Right atrium auricular region (tissue), 2 donors: ENCODE measurements around the gene MPHOSPH8. TPM values are rescaled to one million over a fixed set of nuclear protein-coding genes. Genes with fewer than 3 reads are reported as not detected.
A peak's percentile ranks its signal among the peaks of the same experiment; 100 is the strongest.

Experiments
- DNase-seq: peaks from one replicate; pipeline ENCODE4 v3.0.0-alpha.2; 2019; ENCODE audit warnings: low spot score
- H3K27ac ChIP-seq, 2 donors: fragments of 200-600 bp; sonication (generic); 1 replicate in 1 of 2; 2 replicates in 1 of 2; pipeline ENCODE4 v1.5.1; 2016 to 2019
- H3K27me3 ChIP-seq, 2 donors: fragments of 200-600 bp; sonication (generic); one replicate each; pipeline versions ENCODE4 v1.5.1 to v1.6.0; 2017 to 2019
- H3K36me3 ChIP-seq: fragments of 200-600 bp; sonication (generic); one replicate; pipeline ENCODE4 v1.5.1; 2016
- H3K4me1 ChIP-seq, 2 donors: fragments of 200-600 bp; sonication (generic); one replicate each; pipeline versions ENCODE4 v1.5.1 to v1.6.0; 2017 to 2019
- H3K4me3 ChIP-seq, 2 donors: fragments of 200-600 bp; sonication (generic); 1 replicate in 1 of 2; 2 replicates in 1 of 2; pipeline ENCODE4 v1.5.1; 2017 to 2019; ENCODE audit warnings: mild to moderate bottlenecking in 1 of 2, moderate library complexity in 1 of 2
- H3K9me3 ChIP-seq, 2 donors: fragments of 200-600 bp; sonication (generic); one replicate each; pipeline ENCODE4 v1.5.1; 2019
- total RNA-seq, 2 donors: library from RNA; depleted of rRNA; stranded (reverse); fragments of >200 nt; gene quantifications; one replicate each; pipeline ENCODE4 v1.1.0, GENCODE V29; 2016
- TF ChIP-seq, protein P1 (sequence below), 2 donors: fragments of 200-600 bp; sonication (generic); IDR thresholded peaks; one replicate each; pipeline ENCODE4 v1.5.1; 2019; ENCODE audit warnings: antibody characterized with exemption in 2 of 2

The MPHOSPH8 gene
- total RNA-seq, 2 donors from 2014 or later, result 20.8 to 26.8 TPM

GRCh38 chr13:19661126-19661525, 27.7 kb downstream of the MPHOSPH8 start:
- Histone ChIP-seq H3K27ac (no peak overlapping the region), H3K4me1 (peaks cover 0 to 14% of the 10 kb centered on the region in 2 donors), H3K9me3 (no peaks in the 10 kb centered on the region), H3K4me3 (no peak overlapping the region), H3K27me3 (no peaks in the 10 kb centered on the region), H3K36me3 (peaks cover 67% of the 10 kb centered on the region)
- TF ChIP-seq, protein P1, sequence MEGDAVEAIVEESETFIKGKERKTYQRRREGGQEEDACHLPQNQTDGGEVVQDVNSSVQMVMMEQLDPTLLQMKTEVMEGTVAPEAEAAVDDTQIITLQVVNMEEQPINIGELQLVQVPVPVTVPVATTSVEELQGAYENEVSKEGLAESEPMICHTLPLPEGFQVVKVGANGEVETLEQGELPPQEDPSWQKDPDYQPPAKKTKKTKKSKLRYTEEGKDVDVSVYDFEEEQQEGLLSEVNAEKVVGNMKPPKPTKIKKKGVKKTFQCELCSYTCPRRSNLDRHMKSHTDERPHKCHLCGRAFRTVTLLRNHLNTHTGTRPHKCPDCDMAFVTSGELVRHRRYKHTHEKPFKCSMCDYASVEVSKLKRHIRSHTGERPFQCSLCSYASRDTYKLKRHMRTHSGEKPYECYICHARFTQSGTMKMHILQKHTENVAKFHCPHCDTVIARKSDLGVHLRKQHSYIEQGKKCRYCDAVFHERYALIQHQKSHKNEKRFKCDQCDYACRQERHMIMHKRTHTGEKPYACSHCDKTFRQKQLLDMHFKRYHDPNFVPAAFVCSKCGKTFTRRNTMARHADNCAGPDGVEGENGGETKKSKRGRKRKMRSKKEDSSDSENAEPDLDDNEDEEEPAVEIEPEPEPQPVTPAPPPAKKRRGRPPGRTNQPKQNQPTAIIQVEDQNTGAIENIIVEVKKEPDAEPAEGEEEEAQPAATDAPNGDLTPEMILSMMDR (IDR thresholded peaks at IDR 0.05), result no peak
- DNase-seq, result no peak

DNA sequence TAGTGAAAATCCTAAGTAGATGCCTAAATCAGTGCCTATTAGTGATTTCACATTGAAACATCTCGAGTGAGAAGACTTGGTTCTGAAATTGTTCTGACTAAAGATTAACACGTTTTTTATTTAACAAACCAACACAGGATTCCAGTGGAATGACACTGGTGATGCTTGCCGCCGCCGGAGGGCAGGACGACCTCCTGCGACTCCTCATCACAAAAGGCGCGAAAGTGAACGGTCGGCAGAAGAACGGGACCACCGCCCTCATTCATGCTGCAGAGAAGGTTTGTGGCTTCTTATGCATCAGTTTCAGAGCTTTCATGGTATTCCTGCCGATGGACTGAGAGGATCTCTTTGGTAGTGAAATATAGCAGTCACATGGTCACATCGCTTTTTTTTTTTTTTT, 28.1 kb downstream of the MPHOSPH8 start:
- H3K4me3 ChIP-seq, result no peak overlapping the region
- no peaks in the 10 kb centered on the region for H3K27me3 ChIP-seq
- H3K27ac ChIP-seq, result no peak overlapping the region
- no peaks in the 10 kb centered on the region for H3K9me3 ChIP-seq
- H3K36me3 ChIP-seq, result peaks cover 68% of the 10 kb centered on the region
- TF ChIP-seq, protein P1 (IDR thresholded peaks at IDR 0.05), result no peak
- H3K4me1 ChIP-seq, result peaks cover 0 to 14% of the 10 kb centered on the region in 2 donors
- DNase-seq, result no peak

DNA sequence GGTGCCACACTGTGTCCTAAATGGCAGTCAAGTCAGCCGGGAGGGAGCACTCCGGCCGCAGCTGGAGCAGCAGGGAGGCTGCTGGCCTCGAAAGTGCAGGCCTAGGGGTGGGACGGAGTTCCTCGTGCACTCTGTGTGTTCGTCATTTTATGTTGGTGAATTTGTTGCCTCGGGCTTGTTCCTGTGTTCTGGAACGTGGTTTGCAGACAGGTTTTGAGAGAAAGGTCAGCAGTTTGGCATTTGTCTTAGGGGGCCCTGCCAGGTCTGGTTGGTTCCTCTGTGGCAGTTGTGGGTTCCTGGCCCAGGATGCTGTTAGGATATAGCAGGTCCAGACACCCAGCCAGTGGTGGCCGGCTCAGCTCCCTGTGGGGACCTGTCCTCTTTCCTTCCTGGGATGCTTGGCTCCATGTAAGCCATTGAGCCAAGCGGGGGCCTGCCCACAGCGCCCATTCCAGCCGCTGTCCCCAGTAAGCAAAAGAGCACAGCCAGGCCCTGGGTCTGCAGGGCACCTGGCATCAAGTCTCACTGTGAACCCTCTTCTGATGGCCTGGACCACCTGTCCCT, 30.0 kb downstream of the MPHOSPH8 start:
- Histone ChIP-seq H3K4me3 (no peak overlapping the region), H3K36me3 (peaks cover 84% of the 10 kb centered on the region), H3K9me3 (no peaks in the 10 kb centered on the region), H3K27ac (no peak overlapping the region), H3K4me1 (peaks cover 0 to 14% of the 10 kb centered on the region in 2 donors), H3K27me3 (no peaks in the 10 kb centered on the region)
- TF ChIP-seq, protein P1 (IDR thresholded peaks at IDR 0.05), result no peak
- no peak for DNase-seq

DNA sequence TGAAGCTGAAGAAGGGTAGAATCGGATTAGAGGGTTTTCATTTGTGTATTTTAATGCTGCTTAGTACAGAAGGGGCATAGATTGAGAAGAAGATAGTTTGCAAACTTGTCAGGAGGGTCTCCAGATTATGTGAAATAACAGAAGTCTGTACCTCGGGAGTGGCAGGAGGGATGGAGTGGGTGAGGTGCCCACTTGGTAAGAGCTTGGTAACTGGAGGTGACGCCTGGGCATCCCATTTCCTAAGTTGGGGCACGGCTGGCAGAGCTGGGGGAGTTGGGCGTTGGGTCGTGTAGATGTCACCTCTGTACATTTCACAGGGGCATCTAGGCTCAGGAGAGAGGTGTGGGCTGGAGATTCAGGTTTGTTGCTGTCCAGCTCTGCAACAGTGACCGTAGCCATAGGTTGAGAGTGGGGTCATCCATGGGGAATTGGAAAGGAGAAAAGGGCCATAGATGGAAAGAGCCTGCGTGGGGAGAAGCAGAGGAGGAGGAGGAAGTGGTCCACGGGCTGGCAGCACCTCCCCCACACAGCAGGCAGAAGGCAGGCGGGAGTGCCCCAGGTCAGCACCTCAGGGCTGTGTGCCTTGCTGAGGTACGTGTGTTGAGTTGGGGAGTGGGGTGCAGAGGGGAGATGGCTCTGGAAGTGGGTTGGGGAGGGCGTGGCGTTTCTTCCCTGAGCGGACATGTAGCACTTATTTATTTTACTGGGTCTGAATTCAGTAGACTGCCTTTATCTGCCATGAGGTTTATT, 31.2 kb downstream of the MPHOSPH8 start:
- TF ChIP-seq, protein P1 (IDR thresholded peaks at IDR 0.05), result no peak
- DNase-seq, result no peak
- no peak overlapping the region for H3K4me3 ChIP-seq
- H3K36me3 ChIP-seq, result peaks cover 84% of the 10 kb centered on the region
- H3K4me1 ChIP-seq, result peaks cover 0 to 14% of the 10 kb centered on the region in 2 donors
- peak overlapping the region in 1 of 2 donors; percentile 62 for H3K27ac ChIP-seq
- H3K9me3 ChIP-seq, result no peaks in the 10 kb centered on the region
- no peaks in the 10 kb centered on the region for H3K27me3 ChIP-seq

DNA sequence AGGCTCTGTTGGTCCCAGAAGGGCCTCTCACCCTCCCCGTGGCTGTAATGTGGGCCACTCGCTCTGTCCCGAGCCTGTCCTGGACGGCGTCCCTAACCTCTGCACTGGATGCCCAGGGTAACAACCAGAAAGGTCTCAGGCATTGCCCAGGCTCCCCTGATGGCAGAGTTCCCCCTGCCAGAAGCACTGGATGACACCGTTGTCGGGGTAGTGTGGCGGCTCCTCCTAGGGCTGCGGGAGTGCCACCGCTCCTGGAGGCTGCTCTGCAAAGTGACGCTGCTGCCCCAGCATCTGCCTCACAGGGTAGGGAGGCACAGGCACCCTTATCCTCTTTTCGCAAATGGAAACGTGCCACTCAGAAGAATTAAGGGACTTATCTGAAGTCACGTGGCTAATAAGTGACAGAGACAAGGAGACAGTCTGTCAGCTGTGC, 32.0 kb downstream of the MPHOSPH8 start:
- H3K27me3 ChIP-seq, result no peaks in the 10 kb centered on the region
- no peaks in the 10 kb centered on the region for H3K9me3 ChIP-seq
- DNase-seq, result no peak
- H3K4me1 ChIP-seq, result peaks cover 0 to 14% of the 10 kb centered on the region in 2 donors
- H3K27ac ChIP-seq, result peak overlapping the region; percentile 6 to 62
- no peak overlapping the region for H3K4me3 ChIP-seq
- TF ChIP-seq, protein P1 (IDR thresholded peaks at IDR 0.05), result no peak
- H3K36me3 ChIP-seq, result peaks cover 86% of the 10 kb centered on the region
